PC-9 (cell line): Measurements from ENCODE around the gene ZNF415. TPM values are rescaled to one million over a fixed set of nuclear protein-coding genes. Genes with fewer than 3 reads are reported as not detected.

Experiments
- BruUV-seq: library from RNA; stranded (reverse); fragments of 400-500 nt; replicated peaks from 2 replicates; lab custom pipeline; 2021; lab: Mats Ljungman, UMichigan
- CTCF ChIA-PET: fragments of 300-600 bp; sonication (Branson Sonifier 250); formaldehyde crosslinking; loops from one replicate; lab custom pipeline; 2022; ENCODE audit warnings: antibody characterized with exemption; lab: Charles Lee
- POLR2A ChIA-PET: fragments of 300-600 bp; sonication (Branson Sonifier 250); formaldehyde crosslinking; loops from one replicate; lab custom pipeline; 2022; ENCODE audit warnings: antibody characterized with exemption; ENCODE audit not compliant: unreplicated experiment; lab: Charles Lee
- DNase-seq, 2 experiments: peaks; one replicate each; pipeline versions ENCODE4 v3.0.0 to v3.0.0-alpha.2; 2015 to 2022; ENCODE audit warnings: mixed read lengths in 1 of 2
- H2AFZ ChIP-seq: fragments of 200-600 bp; sonication (generic); 2 replicates; pipeline ENCODE4 v1.8.1; 2017; ENCODE audit warnings: antibody characterized with exemption
- H3F3A ChIP-seq: fragments of 200-600 bp; sonication (generic); 2 replicates; pipeline ENCODE4 v1.8.1; 2017; ENCODE audit warnings: antibody characterized with exemption, mild to moderate bottlenecking, low read depth; ENCODE audit not compliant: insufficient read depth
- H3K27ac ChIP-seq: fragments of 200-600 bp; sonication (generic); 2 replicates; pipeline ENCODE4 v1.6.1; 2016; ENCODE audit warnings: mixed run types
- H3K27me3 ChIP-seq: fragments of 200-600 bp; sonication (generic); 2 replicates; pipeline ENCODE4 v1.6.1; 2016; ENCODE audit warnings: low read depth, mixed run types; ENCODE audit not compliant: insufficient read depth
- H3K36me3 ChIP-seq: fragments of 200-600 bp; sonication (generic); 2 replicates; pipeline ENCODE4 v1.6.1; 2016; ENCODE audit warnings: low read depth, mixed run types
- H3K4me1 ChIP-seq: fragments of 200-600 bp; sonication (generic); replicated peaks from 2 replicates; pipeline ENCODE4 v1.6.1; 2016; ENCODE audit warnings: mixed run types; ENCODE audit not compliant: insufficient read depth
- H3K4me2 ChIP-seq: fragments of 200-600 bp; sonication (generic); 2 replicates; pipeline ENCODE4 v1.6.1; 2017; ENCODE audit warnings: mixed run types
- H3K4me3 ChIP-seq: fragments of 200-600 bp; sonication (generic); 2 replicates; pipeline ENCODE4 v1.6.1; 2016; ENCODE audit warnings: mixed run types
- H3K79me2 ChIP-seq: fragments of 200-600 bp; sonication (generic); 2 replicates; pipeline ENCODE4 v1.6.1; 2017; ENCODE audit warnings: low read depth, mixed run types
- H3K9me2 ChIP-seq: fragments of 200-600 bp; sonication (generic); 2 replicates; pipeline ENCODE4 v1.8.1; 2017; ENCODE audit warnings: mild to moderate bottlenecking; ENCODE audit not compliant: insufficient read depth
- H3K9me3 ChIP-seq: fragments of 200-600 bp; sonication (generic); 2 replicates; pipeline ENCODE4 v1.8.1; 2016; ENCODE audit warnings: low read depth; ENCODE audit not compliant: insufficient read depth
- H4K20me1 ChIP-seq: fragments of 200-600 bp; sonication (generic); 2 replicates; pipeline ENCODE4 v1.8.1; 2017; ENCODE audit not compliant: insufficient read depth
- CTCF ChIP-seq: fragments of 200-600 bp; sonication (generic); conservative IDR thresholded peaks from 2 replicates; pipeline ENCODE4 v1.6.1; 2017; ENCODE audit warnings: mixed run types, antibody characterized with exemption, mild to moderate bottlenecking, moderate library complexity
- EZH2 ChIP-seq: fragments of 200-600 bp; sonication (generic); IDR thresholded peaks from 2 replicates; pipeline ENCODE4 v1.8.0; 2017; ENCODE audit warnings: antibody characterized with exemption, low read depth
- intact Hi-C: fragments of 100-400 bp; cut with micrococcal nuclease; formaldehyde crosslinking; loops from one replicate; pipeline ENCODE4 v1.10.0; 2022; ENCODE audit not compliant: unreplicated experiment
- total RNA-seq: library from RNA; stranded (reverse); gene quantifications from 2 replicates; pipeline ENCODE4 v1.2.3, GENCODE V29; 2021

ZNF415 gene
- total RNA-seq, 1 experiment from 2014 or later = 12.9 TPM

- Histone ChIP-seq H3K9me3 (peaks cover 15% of the 10 kb centered on the region), H3K4me2 (no peak overlapping the region), H3K79me2 (no peaks in the 10 kb centered on the region), H3K4me3 (no peak overlapping the region), H3K27me3 (no peaks in the 10 kb centered on the region), H3K4me1 (no peaks in the 10 kb centered on the region), H3K36me3 (no peaks in the 10 kb centered on the region; the same call in 1 of the 2 replicates), H3K9me2 (no peaks in the 10 kb centered on the region), H4K20me1 (no peaks in the 10 kb centered on the region), H2AFZ (no peak overlapping the region), H3F3A (no peaks in the 10 kb centered on the region), H3K27ac (no peak overlapping the region)
- BruUV-seq = no TSS peak
- intact Hi-C loops = no loop called here
- DNase-seq = no peak
- ChIA-PET CTCF (no interaction called here), POLR2A (no interaction called here)
- no peak for TF ChIP-seq CTCF
- TF ChIP-seq EZH2 = no peak
Observed at GRCh38 chr19:53112286-53112685, 20.4 kb downstream of the ZNF415 start.

- DNase-seq = no peak
Observed at GRCh38 chr19:53109527-53109926, 23.2 kb downstream of the ZNF415 start.

More at GRCh38 chr19:53109527-53109926, 23.2 kb downstream of the ZNF415 start:
- Histone ChIP-seq H3K27me3 (no peaks in the 10 kb centered on the region), H2AFZ (no peak overlapping the region), H3K36me3 (no peaks in the 10 kb centered on the region; the same call in 1 of the 2 replicates), H3K27ac (no peak overlapping the region), H4K20me1 (no peaks in the 10 kb centered on the region), H3K79me2 (no peaks in the 10 kb centered on the region), H3K9me3 (peaks cover 9% of the 10 kb centered on the region), H3K4me1 (no peaks in the 10 kb centered on the region), H3K4me3 (no peak overlapping the region), H3F3A (peaks cover under 1% of the 10 kb centered on the region; the same call in 1 of the 2 replicates), H3K9me2 (no peaks in the 10 kb centered on the region), H3K4me2 (no peak overlapping the region)
- POLR2A ChIA-PET = no interaction called here
- CTCF ChIA-PET = no interaction called here
- TF ChIP-seq CTCF (no peak), EZH2 (no peak)
- BruUV-seq = no TSS peak
- intact Hi-C loops = no loop called here
